ENCODE data around the gene IQGAP3.
"Not testable (repeated sequence)": the region's sequence is repeated elsewhere in the genome, so short reads cannot be mapped to it uniquely, and the experiment has no call there.

The IQGAP3 gene

GRCh38 chr1:156566436-156566835 lies 5.9 kb downstream of the IQGAP3 start:
- no peak for DNase-seq (ENCODE audit: low read depth, low spot score)

- no peak for DNase-seq (ENCODE audit: low read depth, low spot score)
Observed at GRCh38 chr1:156565519-156565918, 6.8 kb downstream of the IQGAP3 start.

DNA sequence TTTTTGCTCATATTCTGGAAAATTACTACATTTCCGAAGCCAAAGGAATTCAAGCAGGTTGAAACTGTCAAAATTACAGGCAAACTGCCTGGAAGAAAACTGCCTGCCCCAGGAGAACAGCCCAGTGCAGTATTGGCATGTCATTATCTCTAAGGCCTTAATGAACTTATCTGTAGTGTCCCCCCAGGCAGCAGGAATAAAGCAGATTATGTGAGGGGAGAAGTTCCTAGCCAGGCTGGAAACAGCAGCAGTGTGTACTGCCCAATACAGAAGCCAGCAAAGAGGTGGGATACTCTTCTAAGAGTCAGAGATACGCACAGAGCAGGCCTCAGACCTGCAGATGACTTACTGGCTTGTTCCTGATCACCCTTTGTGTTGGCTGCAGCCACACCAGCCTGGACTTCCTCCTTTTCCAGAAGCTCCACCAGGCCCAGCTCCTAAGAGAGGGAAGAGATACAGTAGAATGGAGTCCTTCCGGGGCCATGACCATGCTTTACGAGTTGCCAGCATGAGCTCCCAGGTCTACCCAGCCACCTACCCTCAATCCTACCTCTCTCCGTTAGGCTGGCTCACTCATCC lies 11.7 kb downstream of the IQGAP3 start:
- no peak for DNase-seq (ENCODE audit: low read depth, low spot score)

- no peak for DNase-seq (ENCODE audit: low read depth, low spot score)
Observed at GRCh38 chr1:156559797-156560385, 12.5 kb downstream of the IQGAP3 start.

GRCh38 chr1:156559086-156559796 lies 13.1 kb downstream of the IQGAP3 start:
- DNase-seq (ENCODE audit: low read depth, low spot score) = no peak

GRCh38 chr1:156556354-156556753 lies 16.0 kb downstream of the IQGAP3 start:
- DNase-seq (ENCODE audit: low read depth, low spot score) = no peak

DNA sequence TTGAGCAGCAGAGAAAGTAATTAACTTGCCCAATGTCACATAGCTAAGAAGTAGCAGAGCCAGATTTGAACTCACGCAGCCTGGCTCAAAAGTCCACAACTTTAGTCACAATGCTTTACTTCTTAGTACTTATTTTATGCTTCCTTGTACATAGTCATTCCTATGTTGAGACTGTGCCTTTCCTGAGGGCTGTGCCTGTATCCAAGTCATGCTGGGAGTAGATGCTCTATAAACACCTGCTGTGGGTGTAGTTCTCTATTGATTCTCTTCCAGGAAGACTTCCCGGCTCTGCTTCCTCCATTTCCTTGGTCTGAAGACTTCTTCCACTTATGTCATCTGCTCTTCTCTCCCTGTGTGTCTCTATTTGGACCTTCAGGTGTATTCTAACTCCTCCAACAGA lies 16.6 kb downstream of the IQGAP3 start:
- no peak for DNase-seq (ENCODE audit: low read depth, low spot score)

DNA sequence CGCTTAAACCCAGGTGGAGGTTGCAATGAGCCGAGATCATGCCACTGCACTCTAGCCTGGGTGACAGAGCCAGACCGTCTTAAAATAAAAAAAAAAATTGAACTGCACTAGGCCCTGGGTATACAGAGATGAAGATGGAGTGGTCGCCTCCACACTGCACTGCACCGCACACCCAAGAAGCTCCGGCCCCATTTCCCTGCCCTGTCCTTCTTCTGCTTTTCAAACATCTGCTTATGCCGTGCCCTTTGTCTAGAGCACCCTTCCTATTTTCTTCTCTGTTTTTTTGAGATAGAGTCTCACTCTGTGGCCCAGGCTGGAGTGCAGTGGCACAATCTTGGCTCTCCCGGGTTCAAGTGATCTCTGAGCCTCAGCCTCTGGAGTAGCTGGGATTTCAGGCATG lies 17.4 kb downstream of the IQGAP3 start:
- no peak for DNase-seq (ENCODE audit: low read depth, low spot score)

DNA sequence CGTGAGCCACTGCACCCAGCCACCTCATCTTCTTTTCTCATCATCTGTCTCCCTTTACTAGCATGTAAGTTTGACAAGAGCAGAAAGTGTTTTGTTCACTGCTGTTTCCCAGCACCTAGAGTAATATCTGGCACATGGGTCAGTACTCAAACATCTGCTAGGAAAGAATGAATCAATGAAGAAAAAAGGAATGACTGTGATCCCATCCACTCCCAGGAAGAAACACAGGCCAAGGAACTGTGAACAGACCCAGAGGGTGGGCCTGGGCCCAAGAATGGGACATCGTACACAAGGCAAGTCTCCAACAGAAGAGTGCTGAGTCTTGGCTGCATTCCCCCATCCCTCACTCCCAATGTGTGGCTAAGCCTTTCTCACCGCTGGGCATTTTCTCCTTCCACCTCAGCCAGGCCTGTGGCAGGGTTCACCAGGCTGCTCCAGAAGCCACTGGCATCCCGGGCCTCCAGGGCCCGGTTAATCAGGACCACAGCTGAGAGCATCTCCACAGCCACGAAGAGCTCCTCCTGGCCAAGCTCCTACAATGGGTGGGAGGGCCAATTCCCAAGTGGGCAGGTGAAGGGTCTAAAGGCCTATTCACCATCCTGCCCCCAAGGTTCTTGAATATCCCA lies 18.4 kb downstream of the IQGAP3 start:
- no peak for DNase-seq (ENCODE audit: low read depth, low spot score)

DNA sequence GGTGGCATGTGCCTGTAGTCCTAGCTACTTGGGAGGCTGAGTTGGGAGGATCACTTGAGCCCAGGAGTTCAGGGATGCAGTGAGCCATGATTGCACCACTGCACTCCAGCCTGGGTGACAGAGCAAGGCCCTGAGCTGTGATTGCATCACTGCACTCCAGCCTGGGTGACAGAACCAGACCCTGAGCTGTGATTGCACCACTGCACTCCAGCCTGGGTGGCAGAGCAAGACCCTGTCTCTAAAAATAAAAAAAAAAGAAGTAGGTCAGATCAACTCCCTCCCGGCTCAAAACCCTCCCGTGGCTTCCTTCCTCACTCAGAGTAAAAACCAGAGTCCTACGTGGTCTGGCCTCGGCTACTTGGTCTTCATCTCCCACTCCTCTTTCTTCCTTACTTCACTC lies 19.4 kb downstream of the IQGAP3 start:
- not testable (repeated sequence) for DNase-seq (ENCODE audit: low read depth, low spot score)

GRCh38 chr1:156552518-156552917 lies 19.8 kb downstream of the IQGAP3 start:
- DNase-seq (ENCODE audit: low read depth, low spot score) = no peak

- DNase-seq (ENCODE audit: low read depth, low spot score) = no peak
Observed at GRCh38 chr1:156551869-156552268, 20.5 kb downstream of the IQGAP3 start.

DNA sequence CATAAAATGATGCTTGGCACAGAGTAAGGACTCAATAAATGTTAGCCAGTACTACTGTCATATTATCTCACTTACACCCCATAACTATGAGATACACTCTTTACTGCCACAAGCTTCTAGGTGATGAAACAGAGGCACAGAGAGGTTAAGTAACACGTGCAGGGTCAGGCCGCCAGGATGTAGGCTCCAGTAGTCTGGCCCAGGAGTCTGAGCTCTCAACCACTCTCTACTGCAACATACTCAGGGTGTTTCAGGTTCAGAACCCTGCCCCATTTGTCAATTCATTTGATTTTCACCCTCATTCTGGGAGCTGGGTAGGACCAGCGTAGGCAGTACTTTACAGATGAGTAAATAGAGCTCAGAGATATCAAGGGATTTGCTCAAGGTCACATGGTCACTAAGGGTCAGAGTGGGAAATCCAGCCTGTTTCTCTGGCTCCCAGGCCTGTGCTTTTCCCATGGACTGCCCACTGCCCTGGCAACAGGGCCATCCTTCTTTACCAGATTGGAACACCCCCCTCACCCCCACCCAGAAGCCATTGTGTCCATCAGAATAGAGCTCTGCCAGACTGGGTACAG lies 21.2 kb downstream of the IQGAP3 start:
- no peak for DNase-seq (ENCODE audit: low read depth, low spot score)

DNA sequence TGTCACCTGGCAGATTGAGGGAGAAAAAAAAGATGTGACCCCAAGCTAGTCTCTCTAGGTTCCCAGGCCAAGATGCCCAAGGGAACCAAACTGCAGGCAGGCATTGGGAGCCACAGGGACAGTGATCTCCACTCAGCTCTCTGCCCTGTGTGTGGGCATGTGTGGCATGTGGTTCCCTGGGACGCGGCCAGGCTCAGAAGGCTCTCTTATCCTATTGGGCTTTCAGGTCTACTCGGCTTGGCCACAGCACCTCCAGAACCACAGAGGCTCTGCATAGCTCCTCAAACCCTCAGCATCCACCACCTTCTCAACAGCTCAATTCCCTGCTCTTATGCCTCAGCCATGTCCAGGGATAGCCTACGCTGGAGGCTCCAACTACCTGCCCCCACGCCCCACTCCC lies 22.0 kb downstream of the IQGAP3 start:
- DNase-seq (ENCODE audit: low read depth, low spot score) = no peak

DNA sequence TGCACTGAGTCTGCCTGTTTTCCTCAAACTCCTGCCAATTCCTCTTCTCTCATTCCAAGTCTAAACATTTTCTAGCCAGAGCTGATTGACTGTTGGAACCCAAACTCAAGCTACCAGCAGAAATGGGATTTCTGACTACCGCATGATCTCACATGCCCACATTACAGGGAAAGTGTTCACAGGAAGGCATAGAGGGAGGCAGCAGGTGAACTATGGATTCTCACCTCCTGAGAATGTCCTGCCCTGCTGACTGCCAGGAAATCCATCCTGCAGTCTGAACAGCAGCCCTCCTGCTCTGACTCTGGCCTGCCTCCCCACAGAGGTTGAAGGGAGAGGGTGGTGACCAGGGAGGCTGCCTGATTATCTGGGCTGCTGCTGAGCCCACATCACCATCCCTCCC lies 22.5 kb downstream of the IQGAP3 start:
- DNase-seq (ENCODE audit: low read depth, low spot score) = no peak

- DNase-seq (ENCODE audit: low read depth, low spot score) = no peak
Observed at GRCh38 chr1:156549390-156549789, 23.0 kb downstream of the IQGAP3 start.

- no peak for DNase-seq (ENCODE audit: low read depth, low spot score)
Observed at GRCh38 chr1:156547982-156548381, 24.4 kb downstream of the IQGAP3 start.

DNA sequence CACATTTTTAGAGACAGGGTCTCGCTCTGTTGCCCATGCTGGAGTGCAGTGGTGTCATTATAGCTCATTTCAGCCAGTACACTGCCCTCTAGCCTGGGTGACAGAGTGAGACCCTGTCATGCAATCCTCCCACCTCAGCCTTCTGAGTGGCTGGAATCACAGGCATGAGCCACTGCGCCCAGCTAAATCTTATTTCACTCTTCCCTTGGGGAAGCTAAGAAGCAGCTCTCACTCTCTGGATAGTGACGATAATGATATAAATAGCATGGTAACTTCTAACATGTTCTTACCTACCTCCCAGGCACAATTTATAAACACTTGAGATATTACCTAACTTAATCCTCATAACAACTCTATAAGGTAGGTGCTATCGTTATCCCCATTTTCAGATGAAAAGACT lies 24.9 kb downstream of the IQGAP3 start:
- DNase-seq (ENCODE audit: low read depth, low spot score) = no peak

DNA sequence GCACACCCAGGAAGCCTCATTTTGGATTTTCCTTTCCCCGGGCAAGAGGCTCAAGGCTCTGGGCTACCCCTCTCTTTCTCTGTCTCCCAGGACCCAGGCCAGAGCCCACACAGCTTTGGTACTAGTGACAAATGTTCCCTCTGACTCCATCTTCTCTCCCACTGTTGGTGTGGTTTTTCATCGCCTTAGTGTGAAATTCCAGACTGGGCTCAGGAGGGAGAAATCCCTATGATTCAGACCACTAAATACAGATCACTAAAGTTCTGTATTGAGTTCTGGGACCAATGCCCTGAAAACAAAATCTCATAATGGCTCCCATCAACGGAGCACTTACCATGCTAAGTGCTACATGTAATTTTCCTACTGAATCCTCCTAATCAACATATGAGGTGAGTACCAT lies 26.1 kb downstream of the IQGAP3 start:
- DNase-seq (ENCODE audit: low read depth, low spot score) = no peak

DNA sequence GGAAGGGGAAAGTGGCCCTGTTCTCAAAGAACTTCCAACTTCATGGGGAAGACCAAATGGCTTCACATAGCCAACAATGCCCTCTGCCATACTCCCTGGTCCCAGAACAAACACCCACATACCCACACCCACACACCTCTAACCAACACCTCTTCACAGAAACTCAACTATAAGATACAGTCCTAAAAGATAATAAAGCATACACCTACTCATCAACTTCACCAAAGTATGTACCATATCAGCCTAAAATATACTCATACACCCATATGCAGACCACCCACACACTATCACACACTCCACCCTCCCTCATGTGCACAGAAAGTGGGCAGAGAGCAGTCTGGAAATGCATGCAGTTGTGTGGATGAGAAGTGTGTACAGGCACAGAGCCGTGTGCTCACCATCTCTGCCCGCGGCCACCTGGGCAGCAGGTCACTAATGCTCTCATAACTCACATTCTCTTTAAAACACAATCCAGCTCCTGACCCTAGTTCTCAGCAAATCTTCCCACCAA lies 27.7 kb downstream of the IQGAP3 start:
- DNase-seq (ENCODE audit: low read depth, low spot score) = no peak

- no peak for DNase-seq (ENCODE audit: low read depth, low spot score)
Observed at GRCh38 chr1:156543066-156543465, 29.3 kb downstream of the IQGAP3 start.

DNA sequence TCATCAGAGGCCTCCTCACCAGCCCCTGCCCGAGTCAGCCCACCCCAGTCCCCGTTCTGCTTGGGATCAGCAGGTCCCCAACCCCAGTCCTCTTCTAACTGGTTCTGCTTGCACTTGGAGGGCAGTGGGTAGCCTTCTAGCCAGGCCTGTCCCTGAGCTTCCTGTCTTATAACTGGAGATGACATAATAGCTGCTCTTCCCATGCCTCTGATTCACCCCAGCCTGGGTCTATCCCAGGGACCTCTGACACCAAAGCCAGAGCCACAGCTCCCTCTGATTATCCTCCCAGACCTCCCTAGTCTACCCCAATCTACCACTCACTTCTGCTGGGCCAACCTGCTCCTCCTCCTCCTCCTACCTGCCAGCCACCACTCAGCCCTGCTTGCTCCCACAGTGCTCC lies 31.4 kb downstream of the IQGAP3 start:
- DNase-seq (ENCODE audit: low read depth, low spot score) = no peak
